OCI-LY3 (cell line): ENCODE measurements around the gene ACTMAP.

Experiments used
- EZH2phosphoT487 ChIP-seq: fragments of 200-600 bp; shearing (Covaris generic); IDR thresholded peaks from 2 replicates; pipeline ENCODE4 v1.6.1; 2018; ENCODE audit warnings: antibody characterized with exemption, mixed run types, low read depth
- TF ChIP-seq, protein P1 (sequence below): fragments of 200-600, 300-600 bp; sonication (generic); IDR thresholded peaks from 2 replicates; pipeline ENCODE4 v1.5.1; 2014; ENCODE audit warnings: antibody characterized with exemption, low read length, low read depth

DNA sequence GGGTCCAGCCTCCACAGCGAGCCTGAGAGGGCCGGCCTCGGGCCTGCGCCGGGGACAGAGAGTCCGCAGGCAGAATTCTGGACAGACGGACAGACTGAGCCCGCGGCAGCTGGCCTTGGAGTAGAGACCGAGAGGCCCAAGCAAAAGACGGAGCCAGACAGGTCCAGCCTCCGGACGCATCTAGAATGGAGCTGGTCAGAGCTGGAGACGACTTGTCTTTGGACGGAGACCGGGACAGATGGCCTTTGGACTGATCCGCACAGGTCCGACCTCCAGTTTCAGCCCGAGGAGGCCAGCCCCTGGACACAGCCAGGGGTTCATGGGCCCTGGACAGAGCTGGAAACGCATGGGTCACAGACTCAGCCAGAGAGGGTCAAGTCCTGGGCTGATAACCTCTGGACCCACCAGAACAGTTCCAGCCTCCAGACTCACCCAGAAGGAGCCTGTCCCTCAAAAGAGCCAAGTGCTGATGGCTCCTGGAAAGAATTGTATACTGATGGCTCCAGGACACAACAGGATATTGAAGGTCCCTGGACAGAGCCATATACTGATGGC, 32.9 kb downstream of the ACTMAP start:
- TF ChIP-seq, protein P1, sequence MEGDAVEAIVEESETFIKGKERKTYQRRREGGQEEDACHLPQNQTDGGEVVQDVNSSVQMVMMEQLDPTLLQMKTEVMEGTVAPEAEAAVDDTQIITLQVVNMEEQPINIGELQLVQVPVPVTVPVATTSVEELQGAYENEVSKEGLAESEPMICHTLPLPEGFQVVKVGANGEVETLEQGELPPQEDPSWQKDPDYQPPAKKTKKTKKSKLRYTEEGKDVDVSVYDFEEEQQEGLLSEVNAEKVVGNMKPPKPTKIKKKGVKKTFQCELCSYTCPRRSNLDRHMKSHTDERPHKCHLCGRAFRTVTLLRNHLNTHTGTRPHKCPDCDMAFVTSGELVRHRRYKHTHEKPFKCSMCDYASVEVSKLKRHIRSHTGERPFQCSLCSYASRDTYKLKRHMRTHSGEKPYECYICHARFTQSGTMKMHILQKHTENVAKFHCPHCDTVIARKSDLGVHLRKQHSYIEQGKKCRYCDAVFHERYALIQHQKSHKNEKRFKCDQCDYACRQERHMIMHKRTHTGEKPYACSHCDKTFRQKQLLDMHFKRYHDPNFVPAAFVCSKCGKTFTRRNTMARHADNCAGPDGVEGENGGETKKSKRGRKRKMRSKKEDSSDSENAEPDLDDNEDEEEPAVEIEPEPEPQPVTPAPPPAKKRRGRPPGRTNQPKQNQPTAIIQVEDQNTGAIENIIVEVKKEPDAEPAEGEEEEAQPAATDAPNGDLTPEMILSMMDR, result no peak
- TF ChIP-seq EZH2phosphoT487, result no peak
